ENCODE results near the gene CACNA2D1. TPM values are rescaled to one million over a fixed set of nuclear protein-coding genes. Genes with fewer than 3 reads are reported as not detected.
"Not testable (repeated sequence)": the region's sequence is repeated elsewhere in the genome, so short reads cannot be mapped to it uniquely, and the experiment has no call there.

Gene CACNA2D1
- total RNA-seq, 2 experiments from 2014 or later: not detected

- H3K4me1 Mint-ChIP-seq (ENCODE audit: low read depth): peaks cover 5% of the 10 kb centered on the region
- peaks cover 27% of the 10 kb centered on the region for H3K27me3 Mint-ChIP-seq (ENCODE audit: low read depth)
- H3K27ac Mint-ChIP-seq: no peak overlapping the region
- H3K9me3 Mint-ChIP-seq: no peaks in the 10 kb centered on the region
- intact Hi-C loops (cut with micrococcal nuclease): no loop called here
- no peak overlapping the region for H3K4me3 Mint-ChIP-seq
- no peaks in the 10 kb centered on the region for H3K36me3 Mint-ChIP-seq (ENCODE audit: low read depth)
- CTCF ChIA-PET: no interaction called here
- DNase-seq: no peak
Measured at GRCh38 chr7:82446897-82447296, 3.3 kb upstream of the CACNA2D1 start.

DNA sequence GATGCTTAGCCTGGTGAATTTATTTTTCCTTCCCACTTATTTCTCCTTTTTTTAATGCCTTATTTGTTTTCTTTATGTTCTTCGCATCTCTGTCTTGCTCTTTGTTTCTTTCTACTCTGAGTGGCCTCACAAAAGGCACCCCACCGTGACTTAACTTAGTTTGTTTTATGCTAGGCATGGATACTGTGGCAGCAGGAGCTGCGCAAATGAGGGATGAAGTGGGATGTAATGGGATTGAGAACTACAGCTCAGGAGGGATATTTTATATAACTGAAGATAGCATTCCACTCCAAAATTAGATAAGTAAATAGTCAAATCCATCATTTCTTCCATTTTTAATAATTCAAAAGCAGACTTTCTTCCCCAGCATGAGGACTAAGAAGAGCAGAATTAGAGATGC is 1.7 kb upstream of the CACNA2D1 start:
- Mint-ChIP-seq H3K27ac (no peak overlapping the region), H3K9me3 (no peaks in the 10 kb centered on the region), H3K4me3 (no peak overlapping the region), H3K27me3 (ENCODE audit: low read depth) (peaks cover 37% of the 10 kb centered on the region), H3K36me3 (ENCODE audit: low read depth) (no peaks in the 10 kb centered on the region), H3K4me1 (ENCODE audit: low read depth) (peaks cover 5% of the 10 kb centered on the region)
- CTCF ChIA-PET: no interaction called here
- no peak for DNase-seq
- intact Hi-C loops (cut with micrococcal nuclease): no loop called here

DNA sequence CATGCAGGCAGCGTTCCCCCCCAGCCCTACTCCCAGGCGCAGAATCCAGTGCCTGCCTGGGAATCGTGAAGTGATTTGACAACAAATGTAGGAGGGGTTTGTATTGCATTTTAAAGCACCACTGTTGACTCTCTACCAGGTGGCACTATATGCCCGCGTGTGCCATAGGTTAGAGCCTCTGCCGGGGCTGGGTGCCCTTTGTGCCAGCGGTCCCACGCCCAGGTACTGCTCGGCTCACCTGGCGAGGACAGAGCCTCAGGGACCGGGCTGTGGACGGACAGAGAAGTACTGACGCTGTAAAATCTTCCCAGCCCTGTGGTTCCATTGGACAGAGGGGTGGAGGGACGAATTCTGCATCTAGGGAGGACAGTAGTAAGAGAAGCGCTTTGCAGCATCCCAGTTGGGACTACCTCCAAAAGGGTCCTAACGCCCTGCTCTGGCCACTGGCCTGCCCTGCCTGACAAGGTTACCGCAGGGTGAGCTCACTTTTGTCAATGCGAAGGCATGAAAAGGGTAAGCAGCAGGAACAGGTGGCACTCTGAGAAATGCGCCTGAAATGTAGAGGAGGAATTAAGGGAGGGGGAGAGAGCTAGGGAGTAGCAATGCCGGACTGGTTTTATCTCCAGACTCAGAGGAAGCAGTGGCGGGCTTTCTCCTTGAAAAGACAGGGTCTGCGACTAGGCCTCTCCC is 788 bp upstream of the CACNA2D1 start:
- H3K27me3 Mint-ChIP-seq (ENCODE audit: low read depth): peaks cover 36% of the 10 kb centered on the region
- H3K9me3 Mint-ChIP-seq: no peaks in the 10 kb centered on the region
- H3K4me1 Mint-ChIP-seq (ENCODE audit: low read depth): peaks cover 5% of the 10 kb centered on the region
- H3K36me3 Mint-ChIP-seq (ENCODE audit: low read depth): no peaks in the 10 kb centered on the region
- no peak overlapping the region for H3K27ac Mint-ChIP-seq
- DNase-seq: no peak
- CTCF ChIA-PET: interaction anchor here (0.7 kb wide), 1 partner anchor 390 kb away, joined by 3 read pairs; no protein-coding TSS in a partner anchor
- H3K4me3 Mint-ChIP-seq: peak overlapping the region; percentile 41
- intact Hi-C loops (cut with micrococcal nuclease): no loop called here

DNA sequence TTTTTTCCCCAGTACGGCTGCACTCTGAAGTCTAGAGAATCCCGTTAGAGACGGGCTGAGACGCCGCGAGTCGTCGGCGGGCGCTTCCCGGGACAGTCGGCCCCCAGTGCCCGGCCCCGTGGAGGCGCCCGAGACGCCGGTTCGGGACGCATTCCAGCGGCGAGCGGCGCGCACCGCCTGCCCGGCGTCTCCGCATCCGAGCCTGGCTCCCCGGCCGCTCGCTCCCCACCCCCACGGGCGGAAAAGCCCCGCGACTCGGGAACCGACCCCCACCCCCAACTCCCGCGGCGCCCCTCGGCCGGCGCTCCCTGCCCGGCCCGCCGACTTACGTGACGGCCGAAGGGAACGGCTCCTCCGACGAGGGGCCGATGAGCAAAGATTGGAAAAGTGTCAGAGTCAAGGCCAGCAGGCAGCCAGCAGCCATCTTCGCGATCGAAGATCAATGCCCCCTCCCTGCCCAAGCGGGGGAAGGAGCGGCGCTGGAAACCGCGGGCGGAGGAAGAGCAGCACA is 486 bp downstream of the CACNA2D1 start:
- DNase-seq: no peak
- peak overlapping the region; percentile 45 for H3K4me3 Mint-ChIP-seq
- intact Hi-C loops (cut with micrococcal nuclease): no loop called here
- H3K4me1 Mint-ChIP-seq (ENCODE audit: low read depth): peaks cover 5% of the 10 kb centered on the region
- no peaks in the 10 kb centered on the region for H3K36me3 Mint-ChIP-seq (ENCODE audit: low read depth)
- peaks cover 39% of the 10 kb centered on the region for H3K27me3 Mint-ChIP-seq (ENCODE audit: low read depth)
- H3K27ac Mint-ChIP-seq: no peak overlapping the region
- CTCF ChIA-PET: no interaction called here
- no peaks in the 10 kb centered on the region for H3K9me3 Mint-ChIP-seq

- CTCF ChIA-PET: no interaction called here
- H3K4me3 Mint-ChIP-seq: peak overlapping the region; percentile 34
- H3K27me3 Mint-ChIP-seq (ENCODE audit: low read depth): peaks cover 39% of the 10 kb centered on the region
- no peaks in the 10 kb centered on the region for H3K9me3 Mint-ChIP-seq
- intact Hi-C loops (cut with micrococcal nuclease): no loop called here
- H3K4me1 Mint-ChIP-seq (ENCODE audit: low read depth): peaks cover 5% of the 10 kb centered on the region
- no peak overlapping the region for H3K27ac Mint-ChIP-seq
- H3K36me3 Mint-ChIP-seq (ENCODE audit: low read depth): no peaks in the 10 kb centered on the region
- DNase-seq: peak; percentile 10
Measured at GRCh38 chr7:82442492-82443035, 1.0 kb downstream of the CACNA2D1 start.

DNA sequence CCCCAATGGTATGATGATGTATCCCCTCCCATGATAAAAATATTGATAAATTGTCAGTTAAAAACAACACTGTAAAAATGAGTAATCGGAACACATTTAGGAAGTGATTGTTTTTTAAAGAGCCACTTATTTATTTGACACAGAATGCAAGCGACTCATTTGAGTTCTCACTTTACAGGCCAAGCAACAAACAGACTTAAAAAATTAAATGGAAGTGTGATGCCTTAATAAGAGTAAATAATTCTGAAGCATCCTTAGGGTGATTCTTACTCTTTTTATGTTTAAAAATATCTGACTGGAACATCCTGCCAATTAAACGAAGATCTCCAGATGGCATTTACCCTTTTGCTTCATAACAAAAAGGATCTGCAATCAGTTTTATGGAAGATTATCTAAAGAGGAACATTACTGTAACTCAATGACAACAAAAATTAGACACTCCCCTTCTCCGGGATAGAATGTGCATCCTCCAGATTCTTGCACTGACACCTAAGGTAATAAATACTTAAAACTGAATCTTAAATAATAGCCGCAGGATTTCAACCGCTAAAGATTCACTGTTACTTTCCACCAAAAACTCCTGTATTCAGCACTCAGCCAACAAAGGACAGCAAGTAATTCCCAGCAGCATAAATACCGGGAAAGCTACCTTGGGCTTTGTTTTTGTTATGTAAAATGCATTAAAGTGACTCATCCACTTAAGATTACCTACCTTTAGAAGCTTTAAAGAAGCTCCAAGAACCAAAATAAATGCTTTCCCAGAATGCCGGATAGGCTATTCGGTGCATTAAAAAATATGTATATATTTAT is 1.7 kb downstream of the CACNA2D1 start:
- peaks cover 39% of the 10 kb centered on the region for H3K27me3 Mint-ChIP-seq (ENCODE audit: low read depth)
- H3K9me3 Mint-ChIP-seq: no peaks in the 10 kb centered on the region
- CTCF ChIA-PET: no interaction called here
- no peak overlapping the region for H3K27ac Mint-ChIP-seq
- peaks cover 5% of the 10 kb centered on the region for H3K4me1 Mint-ChIP-seq (ENCODE audit: low read depth)
- DNase-seq: no peak
- intact Hi-C loops (cut with micrococcal nuclease): no loop called here
- no peak overlapping the region for H3K4me3 Mint-ChIP-seq
- H3K36me3 Mint-ChIP-seq (ENCODE audit: low read depth): no peaks in the 10 kb centered on the region

GRCh38 chr7:82438521-82438920 is 5.1 kb downstream of the CACNA2D1 start:
- Mint-ChIP-seq H3K27me3 (ENCODE audit: low read depth) (peaks cover 29% of the 10 kb centered on the region), H3K36me3 (ENCODE audit: low read depth) (no peaks in the 10 kb centered on the region), H3K27ac (no peak overlapping the region), H3K4me3 (no peak overlapping the region), H3K9me3 (no peaks in the 10 kb centered on the region), H3K4me1 (ENCODE audit: low read depth) (peaks cover 2% of the 10 kb centered on the region)
- no peak for DNase-seq
- CTCF ChIA-PET: no interaction called here
- intact Hi-C loops (cut with micrococcal nuclease): no loop called here

DNA sequence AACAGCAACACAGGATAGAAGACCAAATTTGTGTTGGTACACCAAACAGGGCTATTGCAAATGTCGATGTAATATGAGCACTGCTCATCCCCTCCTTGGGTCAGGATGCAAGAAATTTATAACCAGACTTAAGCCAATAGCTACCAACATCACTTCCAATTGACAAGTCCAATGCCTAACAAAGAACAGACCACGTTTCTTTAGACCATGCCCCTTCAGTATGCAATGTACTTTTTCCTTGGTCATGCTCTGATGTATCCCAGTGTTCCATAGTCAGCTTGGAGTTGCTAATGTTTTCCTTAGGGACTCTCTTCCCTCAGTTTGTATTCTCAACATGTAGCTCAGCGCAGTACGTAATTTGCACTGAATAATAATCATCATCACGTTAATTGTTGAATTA is 7.8 kb downstream of the CACNA2D1 start:
- no peak overlapping the region for H3K4me3 Mint-ChIP-seq
- DNase-seq: no peak
- intact Hi-C loops (cut with micrococcal nuclease): no loop called here
- H3K9me3 Mint-ChIP-seq: no peaks in the 10 kb centered on the region
- H3K36me3 Mint-ChIP-seq (ENCODE audit: low read depth): no peaks in the 10 kb centered on the region
- no peak overlapping the region for H3K27ac Mint-ChIP-seq
- peaks cover 10% of the 10 kb centered on the region for H3K27me3 Mint-ChIP-seq (ENCODE audit: low read depth)
- CTCF ChIA-PET: no interaction called here
- H3K4me1 Mint-ChIP-seq (ENCODE audit: low read depth): no peaks in the 10 kb centered on the region

- intact Hi-C loops (cut with micrococcal nuclease): no loop called here
- no peak for DNase-seq
- H3K36me3 Mint-ChIP-seq (ENCODE audit: low read depth): no peaks in the 10 kb centered on the region
- no peaks in the 10 kb centered on the region for H3K9me3 Mint-ChIP-seq
- no peaks in the 10 kb centered on the region for H3K4me1 Mint-ChIP-seq (ENCODE audit: low read depth)
- CTCF ChIA-PET: no interaction called here
- no peak overlapping the region for H3K4me3 Mint-ChIP-seq
- no peak overlapping the region for H3K27ac Mint-ChIP-seq
- peaks cover 7% of the 10 kb centered on the region for H3K27me3 Mint-ChIP-seq (ENCODE audit: low read depth)
Measured at GRCh38 chr7:82434275-82435022, 9.1 kb downstream of the CACNA2D1 start.

DNA sequence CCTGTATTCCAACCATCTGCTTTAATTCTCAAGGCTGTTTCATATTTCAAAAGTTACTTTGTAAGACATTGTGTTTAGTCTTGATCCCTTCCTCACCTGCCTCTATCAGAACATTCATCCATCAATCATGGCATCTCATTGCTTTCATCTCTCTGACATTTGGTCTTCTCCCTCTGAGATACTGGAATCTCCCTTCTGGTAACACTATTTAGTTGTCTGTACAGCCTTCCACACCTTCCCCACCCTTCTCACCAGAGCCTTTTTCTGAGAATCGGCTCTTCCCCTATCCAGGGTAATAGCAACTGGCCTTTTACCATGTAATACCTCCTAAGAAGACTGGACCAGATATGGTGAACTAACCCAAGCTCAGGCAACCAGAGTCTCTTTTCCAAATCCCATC is 10.1 kb downstream of the CACNA2D1 start:
- no peak overlapping the region for H3K4me3 Mint-ChIP-seq
- H3K9me3 Mint-ChIP-seq: no peaks in the 10 kb centered on the region
- DNase-seq: no peak
- CTCF ChIA-PET: no interaction called here
- intact Hi-C loops (cut with micrococcal nuclease): no loop called here
- H3K27ac Mint-ChIP-seq: no peak overlapping the region
- no peaks in the 10 kb centered on the region for H3K36me3 Mint-ChIP-seq (ENCODE audit: low read depth)
- peaks cover 6% of the 10 kb centered on the region for H3K27me3 Mint-ChIP-seq (ENCODE audit: low read depth)
- no peaks in the 10 kb centered on the region for H3K4me1 Mint-ChIP-seq (ENCODE audit: low read depth)

GRCh38 chr7:82432743-82433142 is 10.8 kb downstream of the CACNA2D1 start:
- CTCF ChIA-PET; intact Hi-C loops (cut with micrococcal nuclease); H3K27me3 Mint-ChIP-seq (ENCODE audit: low read depth); H3K9me3 Mint-ChIP-seq; H3K36me3 Mint-ChIP-seq (ENCODE audit: low read depth); DNase-seq; H3K27ac Mint-ChIP-seq; H3K4me3 Mint-ChIP-seq; H3K4me1 Mint-ChIP-seq (ENCODE audit: low read depth): not testable (repeated sequence)
